Stimulated activated naive CD8-positive, alpha-beta T cell treated with anti-CD3 and anti-CD28 coated beads, Interleukin-15, amount 100 ng/mL, for 72 hours (primary cell): ENCODE results near the gene OSBPL8.
A peak's percentile ranks its signal among the peaks of the same experiment; 100 is the strongest.

Experiments
- ATAC-seq: fragments of 150-1000 bp; cut with Tn5 transposase; 2 replicates; pipeline ENCODE4 v1.10.0; 2021; ENCODE audit warnings: mild to moderate bottlenecking, moderate library complexity
- DNase-seq, 2 donors: peaks; one replicate each; pipeline ENCODE4 v3.0.0; 2021 to 2022
- H3K27ac Mint-ChIP-seq, 2 donors: one replicate each; pipeline ENCODE4 v1.8.0; 2022; ENCODE audit warnings: mild to moderate bottlenecking in 2 of 2, mixed read lengths in 2 of 2, moderate library complexity in 2 of 2
- H3K27me3 Mint-ChIP-seq: one replicate; pipeline ENCODE4 v1.8.0; 2022; ENCODE audit warnings: mixed read lengths
- H3K4me1 Mint-ChIP-seq: one replicate; pipeline ENCODE4 v1.8.0; 2022; ENCODE audit warnings: mild to moderate bottlenecking, mixed read lengths
- H3K4me3 Mint-ChIP-seq, 2 donors: one replicate each; pipeline ENCODE4 v1.8.0; 2022; ENCODE audit warnings: mild to moderate bottlenecking in 2 of 2, mixed read lengths in 2 of 2, moderate library complexity in 1 of 2
- H3K9me3 Mint-ChIP-seq, 2 donors: one replicate each; pipeline ENCODE4 v1.8.0; 2022; ENCODE audit warnings: mixed read lengths in 2 of 2

OSBPL8 gene, protein sequence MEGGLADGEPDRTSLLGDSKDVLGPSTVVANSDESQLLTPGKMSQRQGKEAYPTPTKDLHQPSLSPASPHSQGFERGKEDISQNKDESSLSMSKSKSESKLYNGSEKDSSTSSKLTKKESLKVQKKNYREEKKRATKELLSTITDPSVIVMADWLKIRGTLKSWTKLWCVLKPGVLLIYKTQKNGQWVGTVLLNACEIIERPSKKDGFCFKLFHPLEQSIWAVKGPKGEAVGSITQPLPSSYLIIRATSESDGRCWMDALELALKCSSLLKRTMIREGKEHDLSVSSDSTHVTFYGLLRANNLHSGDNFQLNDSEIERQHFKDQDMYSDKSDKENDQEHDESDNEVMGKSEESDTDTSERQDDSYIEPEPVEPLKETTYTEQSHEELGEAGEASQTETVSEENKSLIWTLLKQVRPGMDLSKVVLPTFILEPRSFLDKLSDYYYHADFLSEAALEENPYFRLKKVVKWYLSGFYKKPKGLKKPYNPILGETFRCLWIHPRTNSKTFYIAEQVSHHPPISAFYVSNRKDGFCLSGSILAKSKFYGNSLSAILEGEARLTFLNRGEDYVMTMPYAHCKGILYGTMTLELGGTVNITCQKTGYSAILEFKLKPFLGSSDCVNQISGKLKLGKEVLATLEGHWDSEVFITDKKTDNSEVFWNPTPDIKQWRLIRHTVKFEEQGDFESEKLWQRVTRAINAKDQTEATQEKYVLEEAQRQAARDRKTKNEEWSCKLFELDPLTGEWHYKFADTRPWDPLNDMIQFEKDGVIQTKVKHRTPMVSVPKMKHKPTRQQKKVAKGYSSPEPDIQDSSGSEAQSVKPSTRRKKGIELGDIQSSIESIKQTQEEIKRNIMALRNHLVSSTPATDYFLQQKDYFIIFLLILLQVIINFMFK

DNA sequence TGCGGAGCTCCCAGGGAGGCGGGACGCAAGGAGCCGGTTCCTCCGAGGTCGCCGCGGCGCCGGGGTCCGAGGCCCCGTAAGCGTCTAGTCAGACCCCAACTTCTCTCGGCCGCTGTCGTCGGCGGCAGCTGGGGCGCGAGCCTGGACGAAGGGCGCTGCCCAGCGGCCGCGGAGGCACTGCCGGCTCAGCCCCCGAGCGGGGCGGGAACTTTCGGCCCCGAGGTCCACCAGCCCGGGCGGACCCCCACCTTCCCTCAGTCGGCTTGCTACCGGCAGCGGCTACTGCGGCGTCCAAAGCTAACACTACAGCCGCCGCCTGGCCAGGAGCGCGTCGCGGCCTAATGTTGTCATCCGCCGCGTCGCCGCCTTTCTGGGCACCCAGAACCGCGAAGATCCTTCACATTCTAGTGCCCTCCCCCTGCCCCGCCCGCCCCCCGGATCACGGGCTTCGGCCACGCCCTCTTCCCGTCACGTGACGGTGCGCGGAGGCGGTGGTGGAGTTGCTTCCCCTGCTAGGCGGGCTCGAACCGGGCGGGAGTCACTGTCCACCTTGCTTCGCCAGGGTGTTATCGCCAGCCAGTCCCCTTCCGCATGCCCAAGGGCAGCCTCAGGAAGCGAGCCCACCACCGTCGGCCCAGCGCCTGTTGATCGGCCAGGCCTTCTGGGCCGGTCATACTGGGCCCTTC, at the start of gene OSBPL8:
Gene OSBPL8, minus strand, starts transcription at position 372 of the 686 bp plus-strand sequence. CDS start 72,220 bp downstream, outside the sequence.
- peaks cover 23% of the 10 kb centered on the region for H3K4me1 Mint-ChIP-seq
- peak within 1 kb of the TSS; percentile 94 to 97 for H3K4me3 Mint-ChIP-seq
- ATAC-seq (peak; percentile 84), DNase-seq (peak; percentile 89 to 93)
- peak within 1 kb of the TSS; percentile 98 for H3K27ac Mint-ChIP-seq
- no peaks in the 10 kb centered on the region for H3K27me3 Mint-ChIP-seq
- H3K9me3 Mint-ChIP-seq = no peaks in the 10 kb centered on the region

DNA sequence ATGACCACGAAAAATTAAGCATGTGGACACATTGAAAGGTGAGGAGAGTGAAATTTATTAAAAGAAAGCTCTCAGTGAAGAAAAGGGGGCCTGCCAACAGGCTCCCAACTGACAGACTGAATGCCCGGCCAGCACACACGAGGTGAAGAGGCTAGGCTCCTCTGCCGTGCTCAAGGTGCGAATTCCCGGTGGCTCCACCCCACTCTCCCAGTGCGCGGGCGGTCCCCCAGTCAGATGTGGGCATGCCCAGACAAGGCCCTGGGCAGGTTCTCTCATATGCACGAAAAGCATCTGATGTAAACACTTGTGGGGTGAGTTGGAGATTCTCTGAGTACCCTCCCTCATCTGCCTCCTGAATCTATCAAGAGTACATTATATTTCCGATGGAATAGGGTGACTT, 48.5 kb upstream of the OSBPL8 start:
- Mint-ChIP-seq H3K9me3 (no peaks in the 10 kb centered on the region), H3K27me3 (no peaks in the 10 kb centered on the region), H3K27ac (no peak overlapping the region), H3K4me3 (no peak overlapping the region), H3K4me1 (no peaks in the 10 kb centered on the region)
- ATAC-seq (no peak), DNase-seq (no peak)

DNA sequence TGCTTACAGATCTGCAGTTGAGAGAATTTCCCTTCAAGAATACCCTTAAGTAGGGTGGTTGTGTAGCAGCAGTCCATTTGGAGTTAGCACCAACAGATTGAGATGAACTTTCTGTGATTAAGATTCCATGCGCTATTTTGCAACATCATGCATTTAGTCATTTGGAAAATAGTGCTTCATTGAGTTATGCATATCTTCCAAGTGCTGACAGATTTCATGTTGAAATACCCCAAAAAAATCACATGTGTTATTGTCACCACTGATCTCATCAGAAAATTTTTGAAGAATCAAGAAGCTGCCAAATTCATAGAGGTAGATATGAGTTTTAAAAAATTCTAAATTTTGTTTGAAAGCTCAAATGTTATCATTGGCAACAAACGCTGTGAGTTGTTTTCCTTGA, 35.5 kb upstream of the OSBPL8 start:
- no peaks in the 10 kb centered on the region for H3K9me3 Mint-ChIP-seq
- ATAC-seq = no peak
- H3K4me1 Mint-ChIP-seq = no peaks in the 10 kb centered on the region
- no peak overlapping the region for H3K4me3 Mint-ChIP-seq
- H3K27ac Mint-ChIP-seq = no peak overlapping the region
- no peaks in the 10 kb centered on the region for H3K27me3 Mint-ChIP-seq
- DNase-seq = no peak

DNA sequence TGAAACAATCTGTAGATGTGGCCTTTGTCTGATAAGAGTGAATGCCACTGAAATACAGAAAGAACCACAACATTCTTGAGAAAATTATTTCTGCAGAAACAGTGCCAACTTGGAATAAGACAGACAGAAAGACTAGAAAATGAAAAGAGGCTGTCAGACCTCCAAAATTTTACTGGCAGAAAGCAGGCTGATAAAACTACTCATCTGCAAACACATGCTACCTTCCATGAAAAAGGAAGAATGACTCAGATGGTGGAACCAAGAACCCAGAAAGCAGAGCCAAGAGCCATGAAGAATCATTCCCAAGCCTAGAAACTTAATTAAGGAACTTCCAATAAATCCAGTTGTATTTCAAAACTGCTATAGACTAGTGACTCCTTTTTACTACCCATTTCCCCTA, 31.9 kb upstream of the OSBPL8 start:
- H3K27ac Mint-ChIP-seq = no peak overlapping the region
- no peak for DNase-seq
- H3K9me3 Mint-ChIP-seq = no peaks in the 10 kb centered on the region
- ATAC-seq = no peak
- peaks cover 6% of the 10 kb centered on the region for H3K4me1 Mint-ChIP-seq
- H3K4me3 Mint-ChIP-seq = no peak overlapping the region
- no peaks in the 10 kb centered on the region for H3K27me3 Mint-ChIP-seq

DNA sequence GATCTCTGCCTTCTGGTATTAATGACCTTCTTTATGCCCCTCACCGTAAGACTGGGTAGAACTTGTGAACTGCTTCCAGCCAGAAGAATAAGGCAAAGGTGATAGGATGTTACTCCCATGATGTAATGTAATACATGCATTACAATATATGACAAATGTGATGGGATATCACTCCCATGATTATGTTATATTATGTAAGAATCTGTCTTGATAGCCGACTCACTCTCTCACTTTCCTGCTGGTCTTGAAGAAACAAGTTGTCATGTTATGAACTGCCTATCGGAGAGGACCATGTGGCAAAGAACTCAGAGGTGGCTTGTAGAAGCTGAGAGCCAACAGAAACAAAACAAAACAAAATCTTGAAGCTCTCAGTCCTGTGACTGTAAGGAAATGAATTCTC, 30.6 kb upstream of the OSBPL8 start:
- Mint-ChIP-seq H3K9me3 (no peaks in the 10 kb centered on the region), H3K27ac (no peak overlapping the region), H3K27me3 (no peaks in the 10 kb centered on the region), H3K4me3 (no peak overlapping the region), H3K4me1 (peaks cover 6% of the 10 kb centered on the region)
- DNase-seq = no peak
- no peak for ATAC-seq

DNA sequence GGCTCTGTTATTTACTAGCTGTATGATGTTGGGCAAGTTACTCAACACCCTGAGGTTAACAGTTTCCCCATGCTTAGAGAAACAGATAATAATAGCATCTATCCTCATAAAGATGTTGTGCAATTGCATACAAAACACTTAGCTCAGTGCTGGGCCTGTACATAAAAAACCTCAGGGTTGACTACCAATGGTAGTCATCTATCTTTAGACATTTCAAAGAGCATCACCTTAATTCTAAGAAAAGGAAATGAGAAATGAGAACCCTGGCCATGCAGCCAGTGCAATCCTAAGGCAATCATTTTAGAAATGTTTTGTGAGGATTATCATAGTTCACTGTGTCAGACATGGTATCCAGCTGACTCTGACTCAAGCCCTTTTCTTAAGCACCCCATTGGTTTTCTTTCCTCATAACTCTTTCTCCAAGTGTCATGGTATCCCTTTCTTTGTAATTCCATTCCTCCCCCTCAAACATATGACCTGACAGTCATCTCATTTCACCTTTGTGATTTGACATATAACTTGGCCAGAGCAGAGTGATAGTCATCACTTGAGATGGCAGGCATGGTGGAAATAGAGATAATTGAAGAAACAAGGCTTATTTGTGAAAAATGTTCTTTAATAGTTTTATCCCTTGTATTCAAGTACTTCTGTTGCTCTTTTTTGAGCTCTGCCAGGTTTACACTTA, 29.5 kb upstream of the OSBPL8 start:
- Mint-ChIP-seq H3K27me3 (no peaks in the 10 kb centered on the region), H3K4me1 (peaks cover 6% of the 10 kb centered on the region), H3K27ac (peak overlapping the region in 1 of 2 donors; percentile 81), H3K9me3 (no peaks in the 10 kb centered on the region), H3K4me3 (no peak overlapping the region)
- ATAC-seq (peak; percentile 95), DNase-seq (peak in 1 of 2 donors; percentile 25)

DNA sequence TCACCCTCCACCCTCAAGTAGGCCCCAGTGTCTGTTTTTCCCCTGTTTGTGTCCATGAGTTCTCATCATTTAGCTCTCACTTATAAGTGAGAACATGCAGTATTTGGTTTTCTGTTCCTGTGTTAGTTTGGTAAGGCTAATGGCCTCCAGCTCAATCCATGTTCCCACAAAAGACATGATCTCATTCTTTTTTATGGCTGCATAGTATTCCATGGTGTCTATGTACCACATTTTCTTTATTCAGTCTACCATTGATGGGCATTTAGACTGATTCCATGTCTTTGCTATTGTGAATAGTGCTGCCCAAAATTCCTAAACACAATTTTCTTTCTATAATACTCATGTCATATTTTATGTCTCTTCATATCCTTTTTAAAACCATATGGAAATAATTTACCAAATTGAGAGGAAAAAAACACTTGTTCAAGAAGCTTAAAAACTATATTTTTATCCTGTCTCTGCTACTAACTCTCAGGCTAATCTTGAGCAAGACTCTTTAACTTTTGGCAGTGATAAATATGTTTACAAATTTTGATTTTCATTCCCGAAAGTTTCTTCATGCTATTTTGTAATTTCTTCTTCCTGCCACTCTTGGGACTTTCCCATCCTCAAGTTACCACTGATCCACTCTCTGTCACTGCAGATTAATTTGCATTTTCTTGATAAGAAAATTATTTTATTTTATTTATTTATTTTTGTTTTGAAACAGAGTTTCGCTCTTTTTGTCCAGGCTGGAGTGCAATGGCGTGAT, 28.0 kb upstream of the OSBPL8 start:
- Mint-ChIP-seq H3K27ac (no peak overlapping the region), H3K27me3 (no peaks in the 10 kb centered on the region), H3K4me1 (peaks cover 6% of the 10 kb centered on the region), H3K4me3 (no peak overlapping the region), H3K9me3 (no peaks in the 10 kb centered on the region)
- DNase-seq = no peak
- no peak for ATAC-seq

DNA sequence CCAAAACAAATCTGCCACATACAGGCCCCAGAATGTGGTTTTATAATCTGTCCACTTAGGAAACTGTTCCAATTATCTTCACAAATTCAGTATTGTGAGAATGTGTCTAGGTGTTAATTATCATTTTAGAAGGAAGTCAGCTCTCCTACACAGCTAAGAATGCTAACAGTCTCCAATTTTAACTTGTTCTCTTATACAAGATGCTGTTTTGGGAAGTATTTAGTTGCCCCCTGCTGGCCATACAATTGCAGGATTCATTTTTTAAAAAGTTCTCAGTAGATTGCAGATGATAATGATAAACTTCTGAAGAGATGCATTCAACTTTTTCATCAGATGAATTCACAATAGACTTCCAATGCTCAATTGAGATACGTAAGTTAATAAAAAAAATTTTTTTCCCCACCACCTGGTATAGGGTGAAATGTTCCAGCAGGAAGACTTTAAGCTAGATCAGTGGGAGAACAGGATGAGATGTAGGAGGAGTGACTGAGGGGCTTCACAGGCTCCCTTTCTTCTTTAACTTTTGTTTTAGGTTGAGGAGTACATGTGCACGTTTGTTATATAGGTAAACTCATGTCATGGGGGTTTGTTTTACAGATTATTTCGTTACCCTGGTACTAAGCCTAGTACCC, 27.3 kb upstream of the OSBPL8 start:
- Mint-ChIP-seq H3K9me3 (no peaks in the 10 kb centered on the region), H3K27ac (no peak overlapping the region), H3K4me1 (peaks cover 6% of the 10 kb centered on the region), H3K27me3 (no peaks in the 10 kb centered on the region), H3K4me3 (no peak overlapping the region)
- DNase-seq (peak in 1 of 2 donors; percentile 13), ATAC-seq (no peak)

DNA sequence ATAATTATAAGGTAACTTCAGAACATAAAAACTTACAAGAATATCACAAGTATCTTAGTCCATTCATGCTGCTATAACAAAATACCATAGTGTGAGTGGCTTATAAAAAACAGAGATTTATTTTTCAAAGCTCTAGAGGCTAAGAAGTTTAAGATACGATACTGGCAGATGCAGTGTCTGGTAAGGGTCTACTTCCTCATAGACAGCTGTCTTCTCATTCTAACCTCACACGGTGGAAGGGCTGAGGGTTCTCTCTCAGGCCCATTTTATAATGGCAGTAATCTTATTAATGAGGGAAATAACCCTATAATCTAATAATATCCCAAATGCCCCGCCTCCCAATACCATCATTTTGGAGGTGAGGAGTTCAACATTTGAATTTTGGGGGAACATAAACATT, 23.7 kb upstream of the OSBPL8 start:
- ATAC-seq (no peak), DNase-seq (no peak)
- no peaks in the 10 kb centered on the region for H3K4me1 Mint-ChIP-seq
- H3K4me3 Mint-ChIP-seq = no peak overlapping the region
- no peaks in the 10 kb centered on the region for H3K9me3 Mint-ChIP-seq
- no peaks in the 10 kb centered on the region for H3K27me3 Mint-ChIP-seq
- H3K27ac Mint-ChIP-seq = no peak overlapping the region

DNA sequence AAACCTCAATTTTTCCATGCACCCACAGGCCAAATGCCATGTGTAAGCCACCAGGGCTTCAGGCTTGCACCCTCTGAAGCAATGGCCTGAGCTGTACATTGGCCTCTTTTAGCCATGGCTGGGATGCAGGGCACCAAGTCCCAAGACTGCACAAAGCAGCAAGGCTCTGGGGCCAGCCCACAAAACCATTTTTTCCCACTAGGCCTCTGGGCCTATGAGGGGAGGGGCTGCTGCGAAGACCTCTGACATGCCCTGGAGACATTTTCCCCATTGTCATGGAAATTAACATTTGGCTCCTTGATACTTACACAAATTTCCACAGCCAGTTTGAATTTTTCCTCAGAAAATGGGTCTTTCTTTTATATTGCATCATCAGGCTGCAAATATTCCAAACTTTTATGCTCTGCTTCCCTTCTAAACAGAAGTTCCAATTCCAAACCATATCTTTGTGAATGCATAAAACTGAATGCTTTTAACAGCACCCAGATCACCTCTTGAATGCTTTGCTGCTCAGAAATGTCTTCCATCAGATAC, 14.3 kb upstream of the OSBPL8 start:
- no peaks in the 10 kb centered on the region for H3K27me3 Mint-ChIP-seq
- DNase-seq (no peak), ATAC-seq (no peak)
- H3K9me3 Mint-ChIP-seq = peaks cover 7 to 9% of the 10 kb centered on the region in 2 donors
- H3K4me1 Mint-ChIP-seq = peaks cover 8% of the 10 kb centered on the region
- H3K4me3 Mint-ChIP-seq = no peak overlapping the region
- no peak overlapping the region for H3K27ac Mint-ChIP-seq

DNA sequence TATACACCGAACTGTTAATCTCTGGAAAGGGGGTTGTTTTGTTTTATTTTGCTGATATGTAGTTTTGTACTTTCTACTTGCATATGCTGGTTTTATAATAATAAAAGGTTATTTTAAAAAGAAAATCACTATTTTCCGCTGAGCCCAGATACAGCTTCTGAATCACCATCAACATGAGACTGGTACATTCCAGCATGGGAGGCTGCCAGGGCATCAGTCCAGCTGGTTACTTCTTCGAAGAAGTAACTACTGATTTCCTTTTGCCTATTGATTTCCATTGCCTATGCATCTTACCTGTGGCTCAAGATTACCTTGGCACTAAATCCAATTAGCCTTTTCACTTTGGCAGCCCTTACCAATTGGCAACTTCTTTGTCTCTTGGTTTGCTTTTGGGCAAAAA, 11.7 kb upstream of the OSBPL8 start:
- no peak overlapping the region for H3K27ac Mint-ChIP-seq
- H3K4me3 Mint-ChIP-seq = no peak overlapping the region
- H3K9me3 Mint-ChIP-seq = peaks cover 7 to 9% of the 10 kb centered on the region in 2 donors
- no peak for DNase-seq
- H3K27me3 Mint-ChIP-seq = no peaks in the 10 kb centered on the region
- H3K4me1 Mint-ChIP-seq = peaks cover 8% of the 10 kb centered on the region
- ATAC-seq = no peak

DNA sequence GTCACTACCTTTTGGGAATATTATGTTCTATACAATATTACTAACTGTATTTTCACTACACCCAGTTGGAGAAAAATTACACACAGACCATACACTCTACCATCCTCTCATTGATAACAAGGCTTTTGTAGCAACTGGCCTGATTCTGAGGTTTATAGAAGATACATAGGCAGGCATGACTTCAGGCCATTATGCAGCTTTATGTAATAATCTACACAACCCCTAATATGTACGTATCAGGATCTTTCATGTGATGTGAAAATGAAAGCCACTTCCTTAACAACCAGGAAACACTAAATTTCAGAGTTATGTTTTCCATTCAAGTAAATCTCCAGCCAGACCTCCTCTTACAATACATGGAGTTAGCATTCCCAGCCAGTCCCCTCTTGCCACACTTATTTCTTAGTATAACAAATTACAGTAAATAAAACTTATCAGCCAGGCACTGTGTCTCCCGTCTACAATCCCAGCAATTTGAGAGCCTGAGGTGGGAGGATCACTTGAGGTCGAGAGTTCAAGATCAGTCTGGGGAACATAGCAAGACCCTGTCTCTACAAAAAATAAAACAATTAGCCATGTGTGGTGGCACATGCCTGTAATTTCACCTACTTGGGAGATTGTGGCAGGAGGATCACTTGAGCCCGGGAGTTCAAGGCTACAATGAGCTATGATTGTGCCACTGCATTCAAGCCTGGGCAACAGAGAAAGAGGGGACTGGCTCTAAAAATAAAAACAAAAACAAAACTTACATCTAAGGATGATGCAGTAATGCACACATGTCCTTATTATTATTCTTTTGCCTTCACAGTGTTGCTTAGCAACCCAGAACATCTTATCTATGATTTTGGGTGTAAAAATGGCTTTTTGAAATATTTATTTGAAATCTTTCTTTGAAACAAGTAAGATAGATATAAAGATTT, 10.4 kb upstream of the OSBPL8 start:
- ATAC-seq (peak; percentile 58), DNase-seq (no peak)
- H3K4me1 Mint-ChIP-seq = peaks cover 8% of the 10 kb centered on the region
- H3K27me3 Mint-ChIP-seq = no peaks in the 10 kb centered on the region
- peaks cover 7 to 9% of the 10 kb centered on the region in 2 donors for H3K9me3 Mint-ChIP-seq
- peak overlapping the region; percentile 26 to 35 for H3K4me3 Mint-ChIP-seq
- peak overlapping the region; percentile 48 to 78 for H3K27ac Mint-ChIP-seq

DNA sequence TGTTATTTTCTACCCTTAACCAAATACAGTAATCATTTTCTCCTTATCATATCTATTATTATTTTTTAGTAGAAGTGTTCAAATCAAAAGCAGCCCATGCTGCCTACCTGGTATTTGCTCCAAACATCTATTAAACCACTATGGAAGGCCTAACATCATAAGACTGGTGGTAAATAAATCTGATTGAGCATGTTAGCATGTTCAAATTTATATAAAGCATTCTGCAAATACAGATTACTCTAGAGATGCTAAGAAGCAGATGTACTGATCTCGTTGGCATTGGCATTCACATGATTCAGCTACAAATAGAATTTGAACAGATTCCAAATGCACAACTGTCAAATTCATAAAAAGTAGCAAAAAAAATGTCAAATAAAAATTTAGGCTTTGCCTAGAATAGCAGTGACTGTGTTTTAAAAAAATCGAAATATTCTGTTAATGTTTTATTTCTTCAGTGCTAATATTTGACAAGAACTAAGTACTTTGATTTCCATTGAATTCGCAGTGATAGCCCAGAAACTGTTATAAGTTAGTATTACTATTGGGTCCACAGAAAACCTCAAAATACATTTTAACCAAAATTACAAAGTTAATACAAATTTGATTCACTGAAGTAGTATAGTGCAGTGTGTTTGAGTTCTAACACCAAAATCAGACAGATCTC, 9.4 kb upstream of the OSBPL8 start:
- Mint-ChIP-seq H3K4me1 (peaks cover 8% of the 10 kb centered on the region), H3K27me3 (no peaks in the 10 kb centered on the region), H3K27ac (no peak overlapping the region), H3K4me3 (no peak overlapping the region), H3K9me3 (peaks cover 1 to 4% of the 10 kb centered on the region in 2 donors)
- ATAC-seq (no peak), DNase-seq (no peak)
